HG03558 (cell line): Measurements from ENCODE around the gene PRKCE.

ENCODE experiments used
- ATAC-seq: cut with Tn5 transposase; IDR thresholded peaks from one replicate; pipeline ENCODE4 v1.9.1; 2021; ENCODE audit warnings: moderate number of reproducible peaks; ENCODE audit not compliant: unreplicated experiment; ENCODE audit errors: extremely low read depth

PRKCE gene

GRCh38 chr2:45629971-45630370, 21.5 kb upstream of the PRKCE start:
- no peak for ATAC-seq

GRCh38 chr2:45631319-45631718, 20.2 kb upstream of the PRKCE start:
- no peak for ATAC-seq

GRCh38 chr2:45631955-45632354, 19.5 kb upstream of the PRKCE start:
- ATAC-seq = no peak

- ATAC-seq = no peak
These were observed 17.3 kb upstream of the PRKCE start for GRCh38 chr2:45634223-45634622.

GRCh38 chr2:45636008-45636407, 15.5 kb upstream of the PRKCE start:
- no peak for ATAC-seq

- ATAC-seq = no peak
These were observed 14.0 kb upstream of the PRKCE start for GRCh38 chr2:45637440-45637839.

- ATAC-seq = no peak
These were observed 10.9 kb upstream of the PRKCE start for GRCh38 chr2:45640576-45640975.

- no peak for ATAC-seq
These were observed 8.4 kb upstream of the PRKCE start for GRCh38 chr2:45643095-45643494.

GRCh38 chr2:45643543-45644542, 7.6 kb upstream of the PRKCE start:
- no peak for ATAC-seq

GRCh38 chr2:45646289-45646688, 5.2 kb upstream of the PRKCE start:
- no peak for ATAC-seq

- ATAC-seq = no peak
These were observed 4.1 kb upstream of the PRKCE start for GRCh38 chr2:45647356-45647755.

GRCh38 chr2:45647986-45648520, 3.4 kb upstream of the PRKCE start:
- no peak for ATAC-seq

- no peak for ATAC-seq
These were observed 2.8 kb upstream of the PRKCE start for GRCh38 chr2:45648636-45649035.

GRCh38 chr2:45649462-45649857, 2.0 kb upstream of the PRKCE start:
- no peak for ATAC-seq

GRCh38 chr2:45649858-45650811, 1.3 kb upstream of the PRKCE start:
- no peak for ATAC-seq

GRCh38 chr2:45650851-45651414, 542 bp upstream of the PRKCE start:
- ATAC-seq = peak; percentile 34

- ATAC-seq = no peak
These were observed 886 bp downstream of the PRKCE start for GRCh38 chr2:45652090-45653031.

GRCh38 chr2:45653122-45653913, 1.8 kb downstream of the PRKCE start:
- no peak for ATAC-seq
